Fibroblast of the aortic adventitia (primary cell): ENCODE results near the gene RELCH. TPM values are rescaled to one million over a fixed set of nuclear protein-coding genes. Genes with fewer than 3 reads are reported as not detected.

Source experiments
- DNase-seq: peaks from one replicate; pipeline ENCODE4 v3.0.0-alpha.2; 2010; ENCODE audit warnings: low read depth
- H3K4me3 ChIP-seq: 2 replicates; pipeline ENCODE4 v1.5.1; 2011; ENCODE audit warnings: low read depth, mild to moderate bottlenecking, control low read depth, low read length, moderate library complexity
- CTCF ChIP-seq: IDR thresholded peaks from 2 replicates; pipeline ENCODE4 v1.5.1; 2011; ENCODE audit warnings: mild to moderate bottlenecking, low read length, control low read depth, inconsistent platforms; ENCODE audit not compliant: insufficient read depth
- small RNA-seq: library from RNA; depleted of rRNA; stranded (forward); fragments of <200 nt; gene quantifications from one replicate; pipeline ENCODE3, GENCODE V24; 2012
- total RNA-seq: library from RNA; depleted of rRNA; stranded (reverse); fragments of >200 nt; gene quantifications from 2 replicates; pipeline ENCODE4 v1.2.3, GENCODE V29; 2012; ENCODE audit warnings: low replicate concordance

The RELCH gene
- total RNA-seq, 1 donor, result 44.0 TPM

DNA sequence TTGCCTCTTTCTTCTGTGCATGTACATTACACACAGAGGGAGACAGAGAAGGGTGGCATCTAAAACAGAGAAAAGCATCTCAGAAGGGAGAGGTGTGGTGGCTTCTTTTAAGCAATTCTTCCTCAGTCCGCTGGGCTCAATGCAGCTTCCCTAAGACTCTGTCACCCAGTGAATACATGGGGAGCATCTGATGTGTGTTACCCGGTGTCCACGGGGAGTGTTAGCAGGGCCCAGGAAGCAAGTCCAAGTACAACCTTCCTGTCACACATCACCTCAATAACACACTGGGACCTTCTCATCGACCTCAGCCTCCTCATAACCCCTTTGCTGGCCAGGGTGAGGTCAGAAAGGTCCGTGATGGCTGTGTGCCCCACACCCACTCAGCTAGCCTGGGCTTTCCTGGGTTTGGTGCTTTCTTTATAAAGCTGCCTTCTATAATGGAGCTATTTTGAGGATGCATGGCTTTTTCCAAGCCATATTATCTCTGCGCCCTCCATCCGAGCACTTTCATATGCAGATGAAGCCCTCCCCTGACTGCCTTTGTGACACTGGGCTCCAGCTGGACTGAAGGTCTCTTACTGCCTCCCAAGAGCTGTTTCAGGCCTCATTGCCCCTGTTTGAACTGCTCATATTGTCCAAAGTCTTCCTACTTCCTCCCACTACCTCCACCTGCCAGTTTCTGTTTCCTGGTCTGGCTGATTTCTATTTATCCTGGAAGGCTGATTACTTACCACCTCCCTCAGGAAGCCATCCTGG is 159.5 kb downstream of the RELCH start:
- TF ChIP-seq CTCF, result no peak
- no peak overlapping the region for H3K4me3 ChIP-seq
- no peak for DNase-seq

DNA sequence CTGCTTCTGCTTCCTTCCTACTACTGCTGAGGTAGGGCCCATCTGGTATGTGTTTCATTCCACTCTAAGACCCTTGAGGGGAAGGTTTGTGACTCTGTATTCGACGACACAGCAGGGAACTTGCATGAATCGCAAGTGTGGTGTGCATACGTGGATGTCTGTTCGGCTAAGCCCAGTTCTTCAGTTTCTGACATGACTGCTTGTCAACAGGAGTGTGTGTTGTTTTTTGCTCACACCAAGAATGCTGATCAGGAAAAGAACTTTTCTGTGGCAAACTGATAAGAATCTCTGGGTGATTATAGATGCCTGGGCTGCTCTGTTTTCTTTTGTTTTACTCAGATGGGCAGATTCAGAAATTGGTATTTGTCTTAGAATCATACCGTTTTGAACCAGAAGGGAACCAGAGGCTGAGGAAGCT is 160.0 kb downstream of the RELCH start:
- DNase-seq, result no peak
- no peak overlapping the region for H3K4me3 ChIP-seq

GRCh38 chr18:62348474-62348873 is 161.4 kb downstream of the RELCH start:
- no peak for TF ChIP-seq CTCF
- H3K4me3 ChIP-seq, result no peak overlapping the region
- DNase-seq, result no peak

More for the DNA sequence above, 160.0 kb downstream of the RELCH start:
- no peak for TF ChIP-seq CTCF

GRCh38 chr18:62353170-62353569 is 166.1 kb downstream of the RELCH start:
- no peak for DNase-seq
- no peak for TF ChIP-seq CTCF
- H3K4me3 ChIP-seq, result no peak overlapping the region

DNA sequence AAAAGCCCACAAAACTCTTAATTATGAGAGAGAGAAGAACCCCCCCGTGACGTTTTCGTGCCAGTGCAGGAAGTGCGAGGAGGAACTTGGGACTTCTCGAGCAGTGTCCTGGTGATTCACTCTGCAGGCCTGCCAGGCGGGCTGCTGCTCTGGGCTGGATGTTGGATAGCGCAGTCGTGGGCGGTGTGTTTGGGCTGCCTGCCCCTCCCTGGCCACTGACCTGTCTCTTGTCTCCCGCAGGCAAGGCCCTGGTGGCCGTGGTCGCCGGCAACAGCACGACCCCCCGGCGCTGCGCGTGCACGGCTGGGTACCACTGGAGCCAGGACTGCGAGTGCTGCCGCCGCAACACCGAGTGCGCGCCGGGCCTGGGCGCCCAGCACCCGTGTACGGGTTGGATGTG is 167.1 kb downstream of the RELCH start:
- no peak overlapping the region for H3K4me3 ChIP-seq
- no peak for DNase-seq
- no peak for TF ChIP-seq CTCF

GRCh38 chr18:62357079-62357719 is 170.1 kb downstream of the RELCH start:
- no peak for TF ChIP-seq CTCF
- no peak overlapping the region for H3K4me3 ChIP-seq
- no peak for DNase-seq

Small RNAs within 50 kb of the gene (small RNA-seq; reads per million reads assigned to genes)
- gene RF00019, result not detected

Other genes starting within 250 kb of the RELCH start
- 32.7 and 44.8 TPM in 2 replicates for gene PIGN, start 199 bp upstream of the RELCH start, total RNA-seq
- 0.08 and 1.1 TPM in 2 replicates for gene TNFRSF11A, start 138.1 kb downstream of the RELCH start, total RNA-seq